Measurements from ENCODE around the gene ZNF576. TPM values are rescaled to one million over a fixed set of nuclear protein-coding genes. Genes with fewer than 3 reads are reported as not detected.

ZNF576 gene
- total and polyA plus RNA-seq, 2 of the 13 experiments (the other 11 are each of a cell fraction or from before 2014, with no cell fraction given) = 7.2 to 9.6 TPM

GRCh38 chr19:43594710-43595604, 1.4 kb upstream of the ZNF576 start (continued):
- TF ChIP-seq ZNF230 (CRISPR knock-in tag; IDR thresholded peaks at IDR 0.05) (no peak), MED8 (CRISPR knock-in tag; IDR thresholded peaks at IDR 0.05; ENCODE audit: insufficient replicate concordance) (no peak), MEF2D (CRISPR knock-in tag; IDR thresholded peaks at IDR 0.05) (no peak), NCOA5 (CRISPR knock-in tag; IDR thresholded peaks at IDR 0.05) (no peak), ZNF282 (IDR thresholded peaks at IDR 0.05; ENCODE audit: partially characterized antibody) (no peak), DNMT1 (CRISPR knock-in tag; IDR thresholded peaks at IDR 0.05) (no peak), SAFB2 (CRISPR knock-in tag; IDR thresholded peaks at IDR 0.05; ENCODE audit: borderline replicate concordance, low read depth) (peak; percentile 3; the same call in 1 of the 2 replicates), ZNF615 (CRISPR knock-in tag; IDR thresholded peaks at IDR 0.05; ENCODE audit: borderline replicate concordance) (no peak), MYNN (CRISPR knock-in tag; IDR thresholded peaks at IDR 0.05; ENCODE audit: low read depth) (no peak), ZKSCAN5 (CRISPR knock-in tag; IDR thresholded peaks at IDR 0.05) (no peak), ZNF513 (CRISPR knock-in tag; conservative IDR thresholded peaks at IDR 0.05) (no peak), PAF1 (CRISPR knock-in tag; IDR thresholded peaks at IDR 0.05) (no peak), CBX1 (IDR thresholded peaks at IDR 0.05; ENCODE audit: low read depth) (no peak), EED (CRISPR knock-in tag; IDR thresholded peaks at IDR 0.05) (peak; percentile 74; the same call in 1 of the 2 replicates), ZNF543 (CRISPR knock-in tag; IDR thresholded peaks at IDR 0.05) (peak; percentile 65; the same call in 1 of the 2 replicates), EZH2 (conservative IDR thresholded peaks at IDR 0.05; ENCODE audit: low read depth, low read length) (no peak), ZFX (CRISPR knock-in tag; IDR thresholded peaks at IDR 0.05; ENCODE audit: low read depth) (peak; percentile 53), MXD1 (CRISPR knock-in tag; IDR thresholded peaks at IDR 0.05) (no peak)
- TF ChIP-seq, protein P1, sequence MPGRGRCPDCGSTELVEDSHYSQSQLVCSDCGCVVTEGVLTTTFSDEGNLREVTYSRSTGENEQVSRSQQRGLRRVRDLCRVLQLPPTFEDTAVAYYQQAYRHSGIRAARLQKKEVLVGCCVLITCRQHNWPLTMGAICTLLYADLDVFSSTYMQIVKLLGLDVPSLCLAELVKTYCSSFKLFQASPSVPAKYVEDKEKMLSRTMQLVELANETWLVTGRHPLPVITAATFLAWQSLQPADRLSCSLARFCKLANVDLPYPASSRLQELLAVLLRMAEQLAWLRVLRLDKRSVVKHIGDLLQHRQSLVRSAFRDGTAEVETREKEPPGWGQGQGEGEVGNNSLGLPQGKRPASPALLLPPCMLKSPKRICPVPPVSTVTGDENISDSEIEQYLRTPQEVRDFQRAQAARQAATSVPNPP (CRISPR knock-in tag; IDR thresholded peaks at IDR 0.05) = no peak
